CD4-positive, alpha-beta T cell treated with Interleukin-17A for 4 hours (primary cell): ENCODE results near the gene RABL2A.
"Not testable (repeated sequence)": the region's sequence is repeated elsewhere in the genome, so short reads cannot be mapped to it uniquely, and the experiment has no call there.

ENCODE experiments used
- DNase-seq: peaks from one replicate; pipeline ENCODE4 v3.0.0-alpha.2; 2020; ENCODE audit warnings: mixed read lengths

RABL2A gene

DNA sequence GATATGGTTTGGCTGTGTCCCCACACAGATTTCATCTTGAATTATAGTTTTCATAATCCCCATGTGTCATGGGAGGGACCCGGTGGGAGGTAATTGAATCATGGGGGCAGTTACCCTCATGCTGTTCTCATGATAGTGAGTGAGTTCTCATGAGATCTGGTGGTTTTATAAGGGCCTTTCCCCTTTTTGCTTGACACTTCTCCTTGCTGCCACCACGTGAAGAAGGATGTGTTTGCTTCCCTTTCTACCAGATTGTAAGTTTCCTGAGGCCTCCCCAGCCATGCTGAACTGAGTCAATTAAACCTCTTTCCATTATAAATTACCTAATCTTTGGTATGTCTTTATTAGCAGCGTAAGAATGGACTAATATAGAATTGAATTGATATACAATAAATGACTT, 63.8 kb downstream of the RABL2A start:
- not testable (repeated sequence) for DNase-seq
